KG1 (cell line): Measurements from ENCODE around the gene GK.
"Not testable (repeated sequence)": the region's sequence is repeated elsewhere in the genome, so short reads cannot be mapped to it uniquely, and the experiment has no call there.

ENCODE experiments used
- DNase-seq: peaks from one replicate; lab custom pipeline; 2025; lab: John Stamatoyannopoulos, UW

GK gene

DNA sequence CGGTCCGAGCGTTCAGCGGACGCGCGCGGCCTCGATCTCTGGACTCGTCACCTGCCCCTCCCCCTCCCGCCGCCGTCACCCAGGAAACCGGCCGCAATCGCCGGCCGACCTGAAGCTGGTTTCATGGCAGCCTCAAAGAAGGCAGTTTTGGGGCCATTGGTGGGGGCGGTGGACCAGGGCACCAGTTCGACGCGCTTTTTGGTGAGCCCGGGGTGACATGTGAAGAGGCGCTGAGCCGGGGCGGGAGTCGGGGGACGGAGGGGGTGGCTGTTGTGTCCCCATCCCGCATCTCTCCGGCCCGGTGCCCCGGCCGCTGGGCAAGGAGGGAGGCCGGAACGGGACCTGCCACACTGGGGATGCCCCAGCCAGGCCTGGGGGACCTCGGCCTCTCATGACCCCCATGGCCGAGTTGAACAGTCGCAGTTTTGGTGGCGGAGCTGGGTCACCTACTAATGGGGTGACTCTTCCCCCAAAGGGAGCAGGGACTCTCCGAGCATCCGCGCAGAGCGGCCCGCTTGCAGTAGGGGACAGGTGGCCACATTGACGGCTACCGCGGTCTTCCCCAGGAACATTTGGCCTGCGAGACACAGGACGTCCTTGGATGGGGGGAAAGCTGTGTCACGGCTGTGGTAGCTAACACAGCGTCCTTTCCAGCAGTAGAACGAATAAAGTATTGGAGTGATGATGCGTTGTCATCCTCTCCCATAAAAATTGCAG is at the start of gene GK:
TSS of gene GK (plus strand) at position 9 of the 717 bp plus-strand sequence. CDS start at position 124, 115 bp downstream.
- no peak for DNase-seq

- DNase-seq: no peak
These were observed 46.1 kb upstream of the GK start for GRCh38 chrX:30607155-30607554.

- DNase-seq: no peak
These were observed 43.2 kb upstream of the GK start for GRCh38 chrX:30610026-30610425.

- DNase-seq: no peak
These were observed 41.0 kb upstream of the GK start for GRCh38 chrX:30612250-30612655.

- DNase-seq: no peak
These were observed 39.5 kb upstream of the GK start for GRCh38 chrX:30613721-30614120.

- no peak for DNase-seq
These were observed 38.0 kb upstream of the GK start for GRCh38 chrX:30615229-30615628.

GRCh38 chrX:30618160-30618765 is 35.0 kb upstream of the GK start:
- no peak for DNase-seq

GRCh38 chrX:30620125-30620524 is 33.1 kb upstream of the GK start:
- DNase-seq: no peak

DNA sequence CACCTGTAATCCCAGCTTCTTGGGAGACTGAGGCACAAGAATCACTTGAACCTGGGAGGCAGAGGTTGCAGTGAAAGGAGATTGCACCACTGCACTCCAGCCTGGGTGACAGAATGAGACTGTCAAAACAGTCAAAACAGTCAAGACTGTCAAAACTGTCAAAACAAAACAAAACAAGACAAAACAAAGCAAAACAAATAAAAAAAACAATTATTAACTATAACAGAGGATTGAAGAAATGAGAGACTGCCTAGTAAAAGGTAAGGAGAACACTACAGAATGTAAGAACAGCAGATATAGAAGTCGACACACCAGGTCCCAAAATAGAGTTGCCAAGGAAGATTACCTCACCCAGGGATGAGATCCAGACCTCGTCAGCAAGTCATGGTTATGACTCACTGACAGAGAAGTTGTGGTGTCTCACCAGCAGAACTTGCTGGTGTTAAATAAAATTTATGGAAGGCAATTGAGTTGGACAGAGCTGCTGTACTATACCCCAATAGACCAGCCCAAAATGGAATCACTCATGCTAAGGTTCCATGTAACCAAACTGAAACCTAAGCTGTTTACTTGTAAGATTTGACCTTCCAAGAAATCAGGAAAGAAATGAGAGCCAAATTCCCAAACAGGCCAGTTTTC is 32.1 kb upstream of the GK start:
- no peak for DNase-seq

- no peak for DNase-seq
These were observed 30.9 kb upstream of the GK start for GRCh38 chrX:30622361-30622760.

- no peak for DNase-seq
These were observed 26.8 kb upstream of the GK start for GRCh38 chrX:30626402-30626801.

DNA sequence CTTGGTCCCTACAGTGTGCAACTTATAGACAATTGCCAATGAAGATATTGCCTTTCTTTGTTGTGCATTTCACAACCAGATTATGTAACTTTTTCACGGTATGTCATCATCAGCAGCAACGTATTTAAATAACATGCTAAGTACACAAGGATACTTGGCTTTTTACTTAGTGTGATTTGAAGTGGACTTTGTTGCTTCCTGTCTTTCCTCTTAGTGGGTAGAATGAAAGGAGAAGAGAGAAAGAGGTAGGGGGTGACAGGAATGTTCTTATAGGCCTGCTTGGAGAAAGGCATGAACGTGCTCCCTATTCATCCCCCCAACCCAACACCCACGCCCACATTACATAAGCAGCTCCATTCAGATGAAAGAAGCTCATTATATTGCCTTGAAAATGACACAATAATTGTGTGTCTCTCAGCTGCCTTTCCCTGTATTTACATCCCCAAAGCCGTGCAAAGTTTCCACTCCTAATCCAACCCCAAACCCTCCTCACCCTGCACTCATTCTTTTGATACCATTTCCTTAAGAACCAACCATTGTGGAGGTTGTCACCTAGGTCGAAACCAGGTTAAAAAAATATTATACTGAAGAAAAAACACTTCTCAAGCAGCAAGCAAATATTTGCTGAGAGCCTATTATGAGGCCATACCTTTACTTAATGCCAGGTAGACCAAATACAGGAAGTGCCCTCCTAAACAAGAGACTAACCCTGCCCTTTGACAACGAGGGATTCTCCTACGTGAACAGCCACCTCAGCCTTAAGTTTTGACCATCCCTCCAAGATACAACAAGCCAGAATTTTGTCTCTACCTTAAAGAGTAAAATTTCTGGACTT is 25.2 kb upstream of the GK start:
- DNase-seq: no peak

DNA sequence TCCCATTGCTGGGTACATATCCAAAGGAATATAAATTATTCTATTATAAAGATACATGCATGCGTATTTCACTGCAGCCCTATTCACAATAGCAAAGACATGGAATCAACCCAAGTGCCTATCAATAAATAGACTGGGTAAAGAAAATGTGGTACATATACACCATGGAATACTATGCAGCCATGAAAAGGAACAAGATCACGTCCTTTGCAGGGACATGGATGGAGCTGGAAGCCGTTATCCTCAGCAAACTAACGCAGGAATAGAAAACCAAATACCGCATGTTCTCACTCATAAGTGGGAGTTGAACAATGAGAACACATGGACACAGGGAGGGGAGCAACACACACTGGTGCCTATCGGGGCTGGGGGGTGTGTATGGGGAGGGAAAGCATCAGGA is 19.2 kb upstream of the GK start:
- not testable (repeated sequence) for DNase-seq

GRCh38 chrX:30635630-30636029 is 17.6 kb upstream of the GK start:
- no peak for DNase-seq

DNA sequence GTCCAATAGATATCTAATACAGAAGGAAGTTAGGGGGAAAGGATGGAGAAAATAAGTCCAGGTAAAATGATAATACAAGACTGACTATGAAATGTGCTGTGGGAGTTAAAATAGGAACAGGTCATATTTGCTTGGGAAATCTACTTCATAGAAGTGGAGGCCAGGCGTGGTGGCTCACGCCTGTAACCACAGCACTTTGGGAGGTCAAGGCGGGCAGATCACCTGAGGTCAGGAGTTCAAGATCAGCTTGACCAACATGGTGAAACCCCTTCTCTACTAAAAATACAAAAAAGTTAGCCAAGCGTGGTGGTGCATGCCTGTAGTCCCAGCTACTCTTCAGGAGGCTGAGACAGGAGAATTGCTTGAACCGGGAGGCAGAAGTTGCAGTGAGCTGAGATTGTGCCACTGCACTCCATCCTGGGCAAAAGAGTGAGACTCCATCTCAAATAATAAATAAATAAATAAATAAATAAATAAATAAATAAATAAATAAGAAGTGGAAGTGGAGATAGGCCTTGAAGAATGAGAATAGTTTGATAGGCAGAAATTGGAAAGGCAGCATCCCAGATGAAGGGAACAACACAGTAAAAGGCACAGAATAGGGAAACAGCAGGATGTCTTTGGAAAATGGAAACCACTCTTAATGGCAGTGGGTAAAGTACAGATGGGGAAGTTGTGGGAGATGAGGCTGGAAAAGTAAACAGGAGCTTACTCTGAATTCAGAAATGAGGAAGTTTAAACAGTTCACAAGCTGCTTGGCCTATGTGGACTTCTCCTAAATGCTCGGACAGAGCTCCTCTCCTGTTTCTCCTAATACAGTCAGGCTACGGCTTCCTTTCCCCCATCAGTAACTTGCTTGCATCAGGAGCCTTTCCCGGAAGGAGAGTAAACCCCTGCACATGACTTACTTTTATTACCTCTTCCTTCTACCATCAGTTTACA is 15.1 kb upstream of the GK start:
- no peak for DNase-seq

- DNase-seq: not testable (repeated sequence)
These were observed 13.5 kb upstream of the GK start for GRCh38 chrX:30639702-30640101.

GRCh38 chrX:30642642-30643041 is 10.6 kb upstream of the GK start:
- no peak for DNase-seq

DNA sequence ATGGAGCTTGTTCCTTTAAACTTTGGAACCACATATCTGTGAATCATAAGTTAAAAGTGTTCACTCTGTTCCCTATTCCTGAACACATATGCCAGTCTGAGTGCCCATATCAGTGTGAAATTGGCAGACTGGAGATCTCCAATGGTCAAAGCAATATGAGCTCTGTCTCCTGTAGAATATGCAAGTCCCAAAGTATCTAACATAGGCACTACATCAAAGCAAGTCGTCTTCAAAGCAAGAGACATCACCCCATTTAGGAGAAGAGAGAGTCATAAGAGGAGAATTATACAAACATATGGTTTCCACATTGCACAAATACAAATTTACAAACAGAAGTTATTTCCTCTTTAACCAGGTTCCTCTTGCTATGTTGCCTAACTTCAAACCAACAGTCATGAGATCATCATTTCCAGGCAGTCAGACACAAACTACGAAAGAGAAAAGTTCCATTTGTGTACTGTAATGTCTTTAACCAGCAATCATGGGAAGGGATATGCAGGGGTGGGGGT is 9.9 kb upstream of the GK start:
- DNase-seq: no peak

GRCh38 chrX:30649859-30650258 is 3.4 kb upstream of the GK start:
- DNase-seq: no peak

DNA sequence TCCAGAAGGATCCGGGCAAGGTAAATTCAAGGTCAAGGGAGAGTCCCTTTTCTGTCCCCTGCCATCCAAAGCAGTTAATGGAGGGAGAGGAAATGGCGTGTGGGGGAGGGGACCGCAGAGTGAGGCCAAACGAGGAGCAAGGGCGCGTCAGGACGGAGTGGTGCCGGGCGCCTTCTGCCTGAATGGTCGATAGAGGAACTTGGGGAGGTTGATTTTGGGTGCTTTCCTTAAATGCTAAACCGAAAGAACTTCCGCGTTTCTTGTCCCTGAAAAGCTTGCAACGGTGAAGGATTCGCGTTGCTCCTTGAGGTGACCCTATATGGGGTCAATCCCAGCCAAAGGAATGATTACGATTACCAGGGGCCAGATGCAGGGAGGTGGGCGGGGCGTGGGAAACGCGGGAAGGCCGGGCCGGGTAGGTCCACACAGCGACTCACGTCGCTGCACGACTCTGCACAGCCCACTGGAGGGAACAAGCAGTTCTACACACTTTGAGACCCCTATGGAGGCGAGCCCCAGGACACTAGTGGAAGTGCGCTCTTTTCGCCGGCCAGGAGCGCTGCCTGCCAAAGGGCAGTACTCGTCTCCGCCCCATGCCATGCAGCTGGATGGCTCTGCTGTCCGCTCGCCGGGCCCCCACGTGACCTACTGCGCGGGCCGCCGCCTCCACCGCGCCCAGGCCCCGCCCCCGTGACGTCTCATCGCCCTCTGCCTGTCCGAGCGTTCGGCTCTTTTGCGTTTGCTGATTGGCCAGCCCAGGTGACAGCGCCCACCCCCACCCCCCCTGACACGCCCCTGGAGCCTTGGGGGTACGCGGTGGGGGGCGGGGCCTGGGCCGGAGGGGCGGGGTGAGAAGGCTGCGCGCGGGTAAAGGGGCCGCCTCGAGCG is 452 bp upstream of the GK start:
- peak; percentile 65 for DNase-seq
